CD4-positive, alpha-beta T cell (primary cell): Measurements from ENCODE around the gene UGT2B28. TPM values are rescaled to one million over a fixed set of nuclear protein-coding genes. Genes with fewer than 3 reads are reported as not detected.
"Not testable (repeated sequence)": the region's sequence is repeated elsewhere in the genome, so short reads cannot be mapped to it uniquely, and the experiment has no call there.

Source experiments
- ATAC-seq: fragments of 200-7000 bp; cut with Tn5 transposase; one replicate; pipeline ENCODE4 v1.10.0; 2022; ENCODE audit warnings: mild to moderate bottlenecking; ENCODE audit not compliant: poor library complexity
- CTCF ChIA-PET: fragments of 350-600 bp; sonication (Branson Sonifier 250); formaldehyde crosslinking; loops from one replicate; lab custom pipeline; 2021; ENCODE audit warnings: antibody characterized with exemption, inconsistent platforms; lab: Charles Lee
- POLR2A ChIA-PET: fragments of 350-600 bp; sonication (Branson Sonifier 250); formaldehyde crosslinking; loops from one replicate; lab custom pipeline; 2021; ENCODE audit warnings: antibody characterized with exemption, inconsistent platforms; lab: Charles Lee
- DNase-seq, 14 experiments: peaks; one replicate each; pipeline ENCODE4 v3.0.0-alpha.2; 2013 to 2020; ENCODE audit warnings: mixed read lengths in 2 of 14
- H3K27ac ChIP-seq, 2 donors: one replicate each; pipeline versions ENCODE4 v1.5.1 to v1.7.0; 2013; ENCODE audit warnings: low read length in 2 of 2, low read depth in 1 of 2, mild to moderate bottlenecking in 1 of 2
- H3K27me3 ChIP-seq, 2 experiments: 1 replicate in 1 of 2; 2 replicates in 1 of 2; pipeline versions ENCODE4 v1.6.1 to v1.7.0; 2013; ENCODE audit warnings: low read length in 2 of 2, control low read depth in 1 of 2, mild to moderate bottlenecking in 1 of 2, moderate library complexity in 1 of 2; ENCODE audit not compliant: insufficient read depth in 2 of 2, control insufficient read depth in 1 of 2
- H3K36me3 ChIP-seq: one replicate; pipeline ENCODE4 v1.6.1; 2013; ENCODE audit warnings: low read length, control low read depth; ENCODE audit not compliant: insufficient read depth
- H3K4me1 ChIP-seq: one replicate; pipeline ENCODE4 v1.6.1; 2013; ENCODE audit warnings: low read length, control low read depth; ENCODE audit not compliant: insufficient read depth
- H3K4me3 ChIP-seq: one replicate; pipeline ENCODE4 v1.5.1; 2013; ENCODE audit warnings: mild to moderate bottlenecking, low read length, moderate library complexity
- H3K9me3 ChIP-seq, 2 experiments: 1 replicate in 1 of 2; 2 replicates in 1 of 2; pipeline versions ENCODE4 v1.6.1 to v1.7.0; 2013; ENCODE audit warnings: low read length in 2 of 2, mild to moderate bottlenecking in 2 of 2, control low read depth in 1 of 2, moderate library complexity in 1 of 2; ENCODE audit not compliant: control insufficient read depth in 1 of 2, insufficient read depth in 1 of 2
- H3K27ac Mint-ChIP-seq: one replicate; pipeline ENCODE4 v1.8.0; 2020; ENCODE audit warnings: mixed read lengths
- H3K27me3 Mint-ChIP-seq: one replicate; pipeline ENCODE4 v1.8.0; 2021; ENCODE audit warnings: mixed read lengths
- H3K36me3 Mint-ChIP-seq: one replicate; pipeline ENCODE4 v1.8.0; 2021; ENCODE audit warnings: low read depth, mixed read lengths
- H3K4me1 Mint-ChIP-seq: one replicate; pipeline ENCODE4 v1.8.0; 2021; ENCODE audit warnings: low read depth, mixed read lengths
- H3K4me3 Mint-ChIP-seq: one replicate; pipeline ENCODE4 v1.8.0; 2020; ENCODE audit warnings: mild to moderate bottlenecking, mixed read lengths
- H3K9me3 Mint-ChIP-seq: one replicate; pipeline ENCODE4 v1.8.0; 2020; ENCODE audit warnings: mixed read lengths
- intact Hi-C, 2 experiments: fragments of 100-400 bp; cut with DNase I in 1 of 2; cut with micrococcal nuclease in 1 of 2; formaldehyde crosslinking; loops; one replicate each; pipeline versions ENCODE4 v1.15.1 to v1.9.0; 2023 to 2025; cut with DNase I, micrococcal nuclease
- total RNA-seq, 174 experiments: library from RNA in 2 of 174; stranded (reverse) in 2 of 174; gene quantifications; one replicate each; pipeline ENCODE4 v1.2.3 and lab custom pipeline; 2021 to 2026
- TF ChIP-seq, protein P1 (sequence below): fragments of 200-600 bp; IDR thresholded peaks from one replicate; pipeline ENCODE4 v1.8.0; 2022; ENCODE audit warnings: antibody characterized with exemption, mild to moderate bottlenecking

UGT2B28 gene
- total RNA-seq, 2 experiments from 2014 or later = not detected

DNA sequence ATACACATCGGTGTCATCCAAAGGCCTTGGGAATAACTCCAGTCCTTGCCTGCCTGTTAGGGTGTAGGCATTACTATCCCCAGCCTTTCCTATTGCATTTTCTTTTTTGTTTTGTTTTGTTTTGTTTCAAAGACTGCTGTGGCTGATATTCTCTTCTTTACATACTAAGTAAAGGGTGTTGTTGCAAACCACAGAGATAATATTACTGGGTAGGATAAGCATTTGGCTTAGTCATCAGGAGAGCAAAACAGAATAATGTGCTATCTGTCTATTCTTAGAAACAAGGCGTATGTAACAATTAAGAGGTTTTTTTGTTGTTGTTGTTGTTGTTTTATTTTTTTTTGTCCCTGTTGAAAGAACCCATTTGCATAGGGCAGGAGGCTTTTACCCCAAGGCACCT lies 41.8 kb downstream of the UGT2B28 start:
- no peaks in the 10 kb centered on the region for H3K36me3 ChIP-seq
- DNase-seq (no peak), ATAC-seq (no peak)
- no peaks in the 10 kb centered on the region for H3K27me3 ChIP-seq
- TF ChIP-seq, protein P1, sequence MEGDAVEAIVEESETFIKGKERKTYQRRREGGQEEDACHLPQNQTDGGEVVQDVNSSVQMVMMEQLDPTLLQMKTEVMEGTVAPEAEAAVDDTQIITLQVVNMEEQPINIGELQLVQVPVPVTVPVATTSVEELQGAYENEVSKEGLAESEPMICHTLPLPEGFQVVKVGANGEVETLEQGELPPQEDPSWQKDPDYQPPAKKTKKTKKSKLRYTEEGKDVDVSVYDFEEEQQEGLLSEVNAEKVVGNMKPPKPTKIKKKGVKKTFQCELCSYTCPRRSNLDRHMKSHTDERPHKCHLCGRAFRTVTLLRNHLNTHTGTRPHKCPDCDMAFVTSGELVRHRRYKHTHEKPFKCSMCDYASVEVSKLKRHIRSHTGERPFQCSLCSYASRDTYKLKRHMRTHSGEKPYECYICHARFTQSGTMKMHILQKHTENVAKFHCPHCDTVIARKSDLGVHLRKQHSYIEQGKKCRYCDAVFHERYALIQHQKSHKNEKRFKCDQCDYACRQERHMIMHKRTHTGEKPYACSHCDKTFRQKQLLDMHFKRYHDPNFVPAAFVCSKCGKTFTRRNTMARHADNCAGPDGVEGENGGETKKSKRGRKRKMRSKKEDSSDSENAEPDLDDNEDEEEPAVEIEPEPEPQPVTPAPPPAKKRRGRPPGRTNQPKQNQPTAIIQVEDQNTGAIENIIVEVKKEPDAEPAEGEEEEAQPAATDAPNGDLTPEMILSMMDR = no peak
- no peak overlapping the region for H3K27ac ChIP-seq
- H3K4me3 ChIP-seq = no peak overlapping the region
- CTCF ChIA-PET = no interaction called here
- peaks cover 0 to 4% of the 10 kb centered on the region in 2 experiments for H3K9me3 ChIP-seq
- Mint-ChIP-seq H3K36me3 (no peaks in the 10 kb centered on the region), H3K4me3 (no peak overlapping the region), H3K27ac (no peak overlapping the region), H3K27me3 (no peaks in the 10 kb centered on the region), H3K9me3 (no peaks in the 10 kb centered on the region), H3K4me1 (no peaks in the 10 kb centered on the region)
- intact Hi-C loops = no loop called here
- POLR2A ChIA-PET = interaction anchor here (0.6 kb wide), 1 partner anchor 932 kb away, joined by 3 read pairs; no protein-coding TSS in a partner anchor
- H3K4me1 ChIP-seq = no peaks in the 10 kb centered on the region

DNA sequence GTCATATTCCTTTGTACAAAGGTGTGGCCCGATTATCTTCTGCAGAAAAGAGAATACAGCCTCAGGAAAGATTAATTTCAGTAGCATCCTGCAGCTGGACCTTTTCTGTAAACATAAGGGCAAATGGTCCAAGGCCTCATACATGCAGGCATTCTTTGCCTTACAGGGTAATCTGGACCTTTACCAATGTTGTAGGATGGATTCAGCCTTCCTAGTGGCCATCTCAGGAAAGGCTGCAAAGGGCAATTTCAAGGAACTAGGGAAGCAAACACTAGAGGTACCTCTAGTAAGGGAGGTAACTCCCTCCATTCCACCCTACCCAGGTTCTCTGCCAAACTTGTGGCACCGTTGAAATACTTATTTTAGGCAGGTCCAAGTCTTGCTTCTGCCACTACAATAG lies 43.0 kb downstream of the UGT2B28 start:
- no peaks in the 10 kb centered on the region for H3K36me3 Mint-ChIP-seq
- no peak overlapping the region for H3K4me3 Mint-ChIP-seq
- intact Hi-C loops = no loop called here
- TF ChIP-seq, protein P1 = no peak
- DNase-seq (no peak), ATAC-seq (no peak)
- no peak overlapping the region for H3K4me3 ChIP-seq
- no peaks in the 10 kb centered on the region for H3K27me3 Mint-ChIP-seq
- H3K4me1 Mint-ChIP-seq = no peaks in the 10 kb centered on the region
- no peaks in the 10 kb centered on the region for H3K27me3 ChIP-seq
- H3K9me3 ChIP-seq = peaks cover 0 to 4% of the 10 kb centered on the region in 2 experiments
- no peaks in the 10 kb centered on the region for H3K9me3 Mint-ChIP-seq
- no peak overlapping the region for H3K27ac ChIP-seq
- H3K36me3 ChIP-seq = no peaks in the 10 kb centered on the region
- no peaks in the 10 kb centered on the region for H3K4me1 ChIP-seq
- ChIA-PET CTCF (no interaction called here), POLR2A (no interaction called here)
- no peak overlapping the region for H3K27ac Mint-ChIP-seq

DNA sequence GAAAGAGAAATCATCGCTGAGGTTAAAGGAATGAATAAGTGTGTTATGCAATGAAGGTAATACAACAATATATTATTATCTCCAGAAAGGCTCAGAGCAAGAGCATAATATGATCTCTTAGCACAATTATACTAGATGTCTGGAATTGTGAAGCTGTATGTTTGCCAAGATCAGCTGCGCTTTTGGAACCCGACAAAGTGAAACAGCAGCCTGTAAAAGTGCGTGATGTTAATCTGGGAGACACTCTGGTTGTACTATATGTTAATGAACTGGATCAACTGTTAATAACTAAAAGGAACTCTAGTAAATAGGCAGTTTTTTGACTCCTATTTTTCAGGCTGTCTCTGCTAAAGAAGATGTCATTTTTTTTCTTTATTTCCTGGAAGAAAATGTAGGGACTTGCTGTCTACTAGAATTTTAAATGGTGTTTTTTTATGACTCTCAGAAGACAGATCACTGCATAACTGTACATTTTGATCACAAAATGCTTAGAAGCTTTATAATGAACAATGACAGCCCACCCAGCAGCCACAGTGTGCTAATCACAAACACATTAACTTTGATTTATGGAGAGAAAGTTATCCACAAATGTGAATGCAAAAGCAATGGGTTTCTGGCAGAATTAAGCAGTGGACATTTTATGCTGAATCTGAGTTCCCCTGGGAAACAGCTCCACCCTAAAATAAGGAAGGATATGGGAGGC lies 50.2 kb downstream of the UGT2B28 start:
- no peak for DNase-seq
- Histone ChIP-seq H3K27ac (no peak overlapping the region), H3K27me3 (no peaks in the 10 kb centered on the region), H3K9me3 (no peaks in the 10 kb centered on the region), H3K4me1 (no peaks in the 10 kb centered on the region), H3K4me3 (no peak overlapping the region), H3K36me3 (no peaks in the 10 kb centered on the region)
- H3K4me3 Mint-ChIP-seq = no peak overlapping the region
- TF ChIP-seq, protein P1 = no peak
- no peak for ATAC-seq
- peaks cover 1% of the 10 kb centered on the region for H3K9me3 Mint-ChIP-seq
- H3K4me1 Mint-ChIP-seq = no peaks in the 10 kb centered on the region
- no peaks in the 10 kb centered on the region for H3K36me3 Mint-ChIP-seq
- ChIA-PET POLR2A (no interaction called here), CTCF (no interaction called here)
- H3K27ac Mint-ChIP-seq = no peak overlapping the region
- no peaks in the 10 kb centered on the region for H3K27me3 Mint-ChIP-seq
- intact Hi-C loops = no loop called here

DNA sequence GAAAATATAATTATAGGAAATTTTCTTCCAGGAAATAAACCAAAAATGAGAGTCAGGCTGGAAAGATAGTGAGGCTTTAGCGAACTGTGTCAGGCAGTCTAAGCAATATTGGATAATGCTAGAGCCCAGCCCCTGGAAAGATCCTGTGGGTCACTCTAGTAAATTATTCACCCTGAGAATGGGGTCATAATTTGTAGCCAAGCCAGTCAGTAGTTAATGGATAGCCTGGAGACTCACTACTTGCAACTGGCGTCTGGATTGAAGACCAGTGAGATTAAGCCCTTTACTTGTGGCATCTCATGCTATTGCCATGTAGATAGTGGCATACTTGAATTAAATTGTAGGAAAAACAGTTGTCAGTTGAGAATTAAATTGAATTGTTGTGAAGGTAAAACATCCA lies 51.0 kb downstream of the UGT2B28 start:
- H3K36me3 Mint-ChIP-seq, H3K4me3 ChIP-seq, CTCF ChIA-PET, H3K4me3 Mint-ChIP-seq, H3K9me3 Mint-ChIP-seq, POLR2A ChIA-PET, H3K27ac Mint-ChIP-seq, H3K4me1 ChIP-seq, H3K4me1 Mint-ChIP-seq, ATAC-seq, H3K36me3 ChIP-seq, DNase-seq, H3K27me3 Mint-ChIP-seq, H3K27me3 ChIP-seq, H3K9me3 ChIP-seq, H3K27ac ChIP-seq, intact Hi-C loops: not testable (repeated sequence)

DNA sequence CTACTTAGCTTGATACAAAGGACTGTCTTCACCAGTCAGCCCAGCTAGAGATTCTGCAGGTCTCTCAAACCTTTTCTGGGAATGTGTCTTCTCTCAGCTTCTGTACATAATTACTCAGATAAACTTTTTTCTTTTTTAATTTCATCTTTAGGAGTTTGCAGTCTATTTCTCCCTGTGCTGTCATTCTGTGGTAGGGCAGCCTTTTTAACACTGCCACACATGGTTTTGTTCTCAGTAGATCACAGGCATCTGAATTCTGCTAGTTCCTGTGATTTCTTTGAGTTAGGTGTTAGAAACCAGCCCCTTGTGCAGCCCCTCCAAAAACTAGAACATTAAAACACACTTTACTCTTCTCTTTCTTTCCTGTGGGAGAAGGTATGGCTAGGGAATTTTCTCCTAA lies 55.2 kb downstream of the UGT2B28 start:
- DNase-seq, H3K4me1 Mint-ChIP-seq, H3K27ac Mint-ChIP-seq, H3K27me3 ChIP-seq, CTCF ChIA-PET, H3K36me3 ChIP-seq, H3K9me3 Mint-ChIP-seq, H3K9me3 ChIP-seq, H3K36me3 Mint-ChIP-seq, intact Hi-C loops, H3K27ac ChIP-seq, ATAC-seq, H3K4me3 Mint-ChIP-seq, H3K27me3 Mint-ChIP-seq, POLR2A ChIA-PET, H3K4me1 ChIP-seq, H3K4me3 ChIP-seq: not testable (repeated sequence)
